GM23338 (cell line): Measurements from ENCODE around the gene TOMM40. TPM values are rescaled to one million over a fixed set of nuclear protein-coding genes. Genes with fewer than 3 reads are reported as not detected.

Source experiments
- CTCF ChIP-seq, 2 experiments: fragments of 200-600 bp in 1 of 2; sonication (generic) in 1 of 2; conservative IDR thresholded peaks; 2 replicates each; pipeline versions ENCODE4 v1.5.1 to v1.6.1; 2016 to 2017; ENCODE audit warnings: antibody characterized with exemption in 2 of 2, low read depth in 2 of 2, mild to moderate bottlenecking in 2 of 2, moderate library complexity in 1 of 2
- EZH2 ChIP-seq: fragments of 200-600 bp; sonication (generic); IDR thresholded peaks from one replicate; pipeline ENCODE4 v1.8.0; 2017; ENCODE audit warnings: antibody characterized with exemption, mild to moderate bottlenecking, low read depth; ENCODE audit not compliant: unreplicated experiment
- JUNB ChIP-seq: IDR thresholded peaks from one replicate; pipeline ENCODE4 v1.6.1; 2016; ENCODE audit warnings: antibody characterized with exemption; ENCODE audit not compliant: unreplicated experiment
- NANOG ChIP-seq: IDR thresholded peaks from 2 replicates; pipeline ENCODE4 v1.6.1; 2016; ENCODE audit warnings: antibody characterized with exemption, borderline replicate concordance
- POLR2AphosphoS5 ChIP-seq: IDR thresholded peaks from 2 replicates; pipeline ENCODE4 v1.6.1; 2016; ENCODE audit warnings: antibody characterized with exemption, low read depth
- STAT1 ChIP-seq: IDR thresholded peaks from one replicate; pipeline ENCODE4 v1.6.1; 2016; ENCODE audit warnings: antibody characterized with exemption; ENCODE audit not compliant: unreplicated experiment
- ZNF462 ChIP-seq: fragments of 250-450 bp; sonication (Bioruptor Pico); IDR thresholded peaks from 2 replicates; pipeline ENCODE4 v1.5.0; 2020; ENCODE audit warnings: mild to moderate bottlenecking, moderate library complexity
- polyA plus RNA-seq: library from polyadenylated mRNA; unstranded; fragments of >200 nt; fragmentation: Nextera tagmentation; extraction: Ambion mirVana; gene quantifications from 2 replicates; pipeline ENCODE4 v1.2.1, GENCODE V29; 2016
- total RNA-seq: library from RNA; depleted of rRNA; stranded (reverse); fragments of >200 nt; shearing (Covaris generic); gene quantifications from 2 replicates; pipeline ENCODE4 v1.2.3, GENCODE V29; 2014

Gene TOMM40
- total and polyA plus RNA-seq, 2 experiments from 2014 or later: 142 to 273 TPM

- no peak for TF ChIP-seq ZNF462
- TF ChIP-seq EZH2: no peak
- no peak for TF ChIP-seq POLR2AphosphoS5
- TF ChIP-seq JUNB: no peak
- no peak for TF ChIP-seq NANOG
- no peak for TF ChIP-seq CTCF (conservative IDR thresholded peaks at IDR 0.05; ENCODE audit: low read depth in 2 of 2)
- no peak for TF ChIP-seq STAT1
Observed at GRCh38 chr19:44845286-44845611, 45.8 kb upstream of the TOMM40 start (continued).
